OCI-LY7 (cell line): ENCODE measurements around the gene ADGRL4. TPM values are rescaled to one million over a fixed set of nuclear protein-coding genes. Genes with fewer than 3 reads are reported as not detected.

Experiments used
- BruUV-seq: library from RNA; stranded (reverse); fragments of 400-500 nt; replicated peaks from 2 replicates; lab custom pipeline; 2021; lab: Mats Ljungman, UMichigan
- CTCF ChIA-PET: fragments of 300-600 bp; sonication (Branson Sonifier 250); formaldehyde crosslinking; loops from one replicate; lab custom pipeline; 2022; ENCODE audit warnings: antibody characterized with exemption; ENCODE audit not compliant: unreplicated experiment; lab: Charles Lee
- POLR2A ChIA-PET: fragments of 300-600 bp; sonication (Branson Sonifier 250); formaldehyde crosslinking; loops from one replicate; lab custom pipeline; 2022; ENCODE audit warnings: antibody characterized with exemption; lab: Charles Lee
- DNase-seq: peaks from one replicate; pipeline ENCODE4 v3.0.0-alpha.2; 2015; ENCODE audit warnings: low spot score
- H2AFZ ChIP-seq: fragments of 200-600 bp; sonication (generic), shearing (Covaris generic); 2 replicates; pipeline ENCODE4 v1.6.1; 2014; ENCODE audit warnings: mild to moderate bottlenecking, antibody characterized with exemption, low read length, moderate library complexity
- H3K27ac ChIP-seq: fragments of 200-600 bp; sonication (generic); 2 replicates; pipeline ENCODE4 v1.5.1; 2014; ENCODE audit warnings: mixed run types, low read depth, mild to moderate bottlenecking, moderate library complexity, low read length, inconsistent platforms; ENCODE audit not compliant: poor library complexity, severe bottlenecking
- H3K36me3 ChIP-seq: fragments of 200-600 bp; sonication (generic); 2 replicates; pipeline ENCODE4 v1.6.1; 2014; ENCODE audit warnings: mild to moderate bottlenecking, antibody characterized with exemption, low read length, moderate library complexity, mixed read lengths; ENCODE audit not compliant: insufficient read depth
- H3K4me1 ChIP-seq: fragments of 200-600 bp; sonication (generic); 2 replicates; pipeline ENCODE4 v1.5.1; 2014; ENCODE audit warnings: mild to moderate bottlenecking, low read length; ENCODE audit not compliant: insufficient read depth, poor library complexity, severe bottlenecking
- H3K4me2 ChIP-seq: fragments of 200-600 bp; sonication (generic); 2 replicates; pipeline ENCODE4 v1.6.1; 2014; ENCODE audit warnings: mild to moderate bottlenecking, low read length
- H3K4me3 ChIP-seq: fragments of 200-600 bp; sonication (generic); 2 replicates; pipeline ENCODE4 v1.5.1; 2014; ENCODE audit warnings: mild to moderate bottlenecking, low read depth, low read length; ENCODE audit not compliant: poor library complexity, severe bottlenecking
- H3K79me2 ChIP-seq: fragments of 200-600 bp; sonication (generic); 2 replicates; pipeline ENCODE4 v1.6.1; 2016; ENCODE audit warnings: low read depth, mild to moderate bottlenecking, low read length, moderate library complexity, mixed read lengths; ENCODE audit not compliant: insufficient read depth
- H3K9me2 ChIP-seq: fragments of 200-600 bp; sonication (generic); 2 replicates; pipeline ENCODE4 v1.6.1; 2016; ENCODE audit warnings: mild to moderate bottlenecking, low read length, mixed read lengths; ENCODE audit not compliant: insufficient read depth
- H3K9me3 ChIP-seq: fragments of 200-600 bp; sonication (generic); 2 replicates; pipeline ENCODE4 v1.6.1; 2014; ENCODE audit warnings: mild to moderate bottlenecking, mixed run types, low read length, mixed read lengths
- H4K20me1 ChIP-seq: fragments of 200-600 bp; sonication (generic); 2 replicates; pipeline ENCODE4 v1.6.1; 2014; ENCODE audit warnings: mild to moderate bottlenecking, antibody characterized with exemption, low read length, moderate library complexity, mixed read lengths; ENCODE audit not compliant: insufficient read depth
- EZH2phosphoT487 ChIP-seq: fragments of 200-600 bp; sonication (generic); IDR thresholded peaks from 2 replicates; pipeline ENCODE4 v1.6.1; 2018; ENCODE audit warnings: low read depth, borderline replicate concordance, mild to moderate bottlenecking, mixed run types, antibody characterized with exemption, low read length, moderate library complexity, mixed read lengths
- intact Hi-C: fragments of 100-400 bp; cut with micrococcal nuclease; formaldehyde crosslinking; loops from one replicate; pipeline ENCODE4 v1.10.0; 2022; ENCODE audit not compliant: unreplicated experiment
- total RNA-seq, 2 experiments: library from RNA; depleted of rRNA in 1 of 2; stranded (reverse); fragments of >200 nt in 1 of 2; shearing (Covaris generic) in 1 of 2; gene quantifications; 2 replicates each; pipeline ENCODE4 v1.2.3, GENCODE V29; 2014 to 2022
- TF ChIP-seq, protein P1 (sequence below): fragments of 200-600 bp; sonication (generic); conservative IDR thresholded peaks from 2 replicates; pipeline ENCODE4 v1.5.1; 2014; ENCODE audit warnings: mild to moderate bottlenecking, antibody characterized with exemption, low read length, moderate library complexity, mixed read lengths

The ADGRL4 gene
- total RNA-seq, 2 experiments from 2014 or later: not detected

DNA sequence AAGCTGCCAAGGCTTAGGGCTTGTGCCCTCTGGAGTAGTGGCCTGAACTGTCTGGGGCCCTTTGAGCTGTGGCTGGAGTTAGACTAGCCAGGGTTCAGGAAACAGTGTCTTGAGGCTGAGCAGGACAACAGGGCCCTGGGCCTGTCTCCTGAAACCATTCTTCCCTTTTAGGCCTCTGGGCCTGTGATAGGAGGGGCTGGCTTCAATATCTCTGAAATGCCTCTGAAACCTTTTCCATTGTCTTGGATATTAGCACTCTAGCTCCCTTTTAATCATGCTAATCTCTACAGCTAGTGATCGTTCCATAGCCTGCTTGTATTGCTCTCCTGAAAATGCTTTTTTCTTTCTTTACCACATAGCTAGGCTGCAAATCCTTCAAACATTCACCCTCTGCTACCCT, 135.3 kb downstream of the ADGRL4 start:
- Histone ChIP-seq H3K9me2 (no peaks in the 10 kb centered on the region), H3K4me2 (no peak overlapping the region), H2AFZ (no peak overlapping the region), H3K4me1 (no peaks in the 10 kb centered on the region), H3K4me3 (no peak overlapping the region), H3K79me2 (no peaks in the 10 kb centered on the region), H3K27ac (no peak overlapping the region), H3K36me3 (no peaks in the 10 kb centered on the region), H4K20me1 (no peaks in the 10 kb centered on the region), H3K9me3 (no peaks in the 10 kb centered on the region)
- DNase-seq: no peak
- intact Hi-C loops: no loop called here
- BruUV-seq: no TSS peak
- TF ChIP-seq EZH2phosphoT487: no peak
- TF ChIP-seq, protein P1, sequence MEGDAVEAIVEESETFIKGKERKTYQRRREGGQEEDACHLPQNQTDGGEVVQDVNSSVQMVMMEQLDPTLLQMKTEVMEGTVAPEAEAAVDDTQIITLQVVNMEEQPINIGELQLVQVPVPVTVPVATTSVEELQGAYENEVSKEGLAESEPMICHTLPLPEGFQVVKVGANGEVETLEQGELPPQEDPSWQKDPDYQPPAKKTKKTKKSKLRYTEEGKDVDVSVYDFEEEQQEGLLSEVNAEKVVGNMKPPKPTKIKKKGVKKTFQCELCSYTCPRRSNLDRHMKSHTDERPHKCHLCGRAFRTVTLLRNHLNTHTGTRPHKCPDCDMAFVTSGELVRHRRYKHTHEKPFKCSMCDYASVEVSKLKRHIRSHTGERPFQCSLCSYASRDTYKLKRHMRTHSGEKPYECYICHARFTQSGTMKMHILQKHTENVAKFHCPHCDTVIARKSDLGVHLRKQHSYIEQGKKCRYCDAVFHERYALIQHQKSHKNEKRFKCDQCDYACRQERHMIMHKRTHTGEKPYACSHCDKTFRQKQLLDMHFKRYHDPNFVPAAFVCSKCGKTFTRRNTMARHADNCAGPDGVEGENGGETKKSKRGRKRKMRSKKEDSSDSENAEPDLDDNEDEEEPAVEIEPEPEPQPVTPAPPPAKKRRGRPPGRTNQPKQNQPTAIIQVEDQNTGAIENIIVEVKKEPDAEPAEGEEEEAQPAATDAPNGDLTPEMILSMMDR: no peak
- ChIA-PET POLR2A (no interaction called here), CTCF (no interaction called here)

GRCh38 chr1:78869136-78869535, 137.4 kb downstream of the ADGRL4 start:
- intact Hi-C loops: no loop called here
- Histone ChIP-seq H3K9me3 (no peaks in the 10 kb centered on the region), H3K27ac (no peak overlapping the region), H3K79me2 (no peaks in the 10 kb centered on the region), H3K36me3 (no peaks in the 10 kb centered on the region), H3K4me1 (no peaks in the 10 kb centered on the region), H3K9me2 (no peaks in the 10 kb centered on the region), H2AFZ (no peak overlapping the region), H3K4me3 (no peak overlapping the region), H4K20me1 (no peaks in the 10 kb centered on the region), H3K4me2 (no peak overlapping the region)
- BruUV-seq: no TSS peak
- TF ChIP-seq, protein P1: no peak
- no peak for TF ChIP-seq EZH2phosphoT487
- ChIA-PET POLR2A (no interaction called here), CTCF (no interaction called here)
- no peak for DNase-seq

- H3K36me3 ChIP-seq: no peaks in the 10 kb centered on the region
- no peak overlapping the region for H3K27ac ChIP-seq
- TF ChIP-seq, protein P1: no peak
- no peak for TF ChIP-seq EZH2phosphoT487
- H3K4me3 ChIP-seq: no peak overlapping the region
- H3K9me2 ChIP-seq: no peaks in the 10 kb centered on the region
- H3K79me2 ChIP-seq: no peaks in the 10 kb centered on the region
- no peaks in the 10 kb centered on the region for H3K4me1 ChIP-seq
- BruUV-seq: no TSS peak
- no peak overlapping the region for H3K4me2 ChIP-seq
- CTCF ChIA-PET: no interaction called here
- no peaks in the 10 kb centered on the region for H4K20me1 ChIP-seq
- POLR2A ChIA-PET: no interaction called here
- no peak overlapping the region for H2AFZ ChIP-seq
- no peaks in the 10 kb centered on the region for H3K9me3 ChIP-seq
- no peak for DNase-seq
- intact Hi-C loops: no loop called here
These were observed 142.4 kb downstream of the ADGRL4 start for GRCh38 chr1:78864175-78864574.
